GM23338 (cell line): ENCODE data around the gene WEE2. TPM values are rescaled to one million over a fixed set of nuclear protein-coding genes. Genes with fewer than 3 reads are reported as not detected.

Source experiments
- ATAC-seq: fragments of 200-7000 bp; cut with Tn5 transposase; 3 replicates; pipeline ENCODE4 v1.9.1; 2020
- DNase-seq: peaks from one replicate; pipeline ENCODE4 v3.0.0-alpha.2; 2015; ENCODE audit warnings: low spot score
- H2AFZ ChIP-seq: fragments of 200-600 bp; sonication (generic); 2 replicates; pipeline ENCODE4 v1.8.0; 2016; ENCODE audit warnings: antibody characterized with exemption, mild to moderate bottlenecking, moderate library complexity
- H3F3A ChIP-seq: fragments of 200-600 bp; sonication (generic); replicated peaks from 2 replicates; pipeline ENCODE4 v1.8.0; 2017; ENCODE audit warnings: antibody characterized with exemption, mixed run types, low read depth
- H3K27ac ChIP-seq: fragments of 200-600 bp; sonication (generic); 2 replicates; pipeline ENCODE4 v1.6.1; 2016; ENCODE audit warnings: low read depth
- H3K27me3 ChIP-seq: fragments of 200-600 bp; sonication (generic); 2 replicates; pipeline ENCODE4 v1.8.0; 2016; ENCODE audit warnings: mild to moderate bottlenecking, mixed run types, moderate library complexity; ENCODE audit not compliant: insufficient read depth
- H3K36me3 ChIP-seq: fragments of 200-600 bp; sonication (generic); 2 replicates; pipeline ENCODE4 v1.8.0; 2016; ENCODE audit warnings: mild to moderate bottlenecking; ENCODE audit not compliant: insufficient read depth
- H3K4me1 ChIP-seq: fragments of 200-600 bp; sonication (generic); 2 replicates; pipeline ENCODE4 v1.8.0; 2016; ENCODE audit warnings: mild to moderate bottlenecking, moderate library complexity; ENCODE audit not compliant: insufficient read depth
- H3K4me2 ChIP-seq: fragments of 200-600 bp; sonication (generic); 2 replicates; pipeline ENCODE4 v1.7.1; 2017; ENCODE audit warnings: mixed run types
- H3K4me3 ChIP-seq: fragments of 200-600 bp; sonication (generic); 2 replicates; pipeline ENCODE4 v1.6.1; 2016; ENCODE audit warnings: mixed run types
- H3K79me2 ChIP-seq: fragments of 200-600 bp; sonication (generic); replicated peaks from 2 replicates; pipeline ENCODE4 v1.8.0; 2017; ENCODE audit warnings: mild to moderate bottlenecking; ENCODE audit not compliant: insufficient read depth
- H3K9me2 ChIP-seq: fragments of 200-600 bp; sonication (generic); 2 replicates; pipeline ENCODE4 v1.8.0; 2017; ENCODE audit not compliant: insufficient read depth
- H4K20me1 ChIP-seq: fragments of 200-600 bp; sonication (generic); replicated peaks from 2 replicates; pipeline ENCODE4 v1.8.0; 2017; ENCODE audit warnings: mild to moderate bottlenecking; ENCODE audit not compliant: insufficient read depth
- H3K27ac Mint-ChIP-seq: 2 replicates; pipeline ENCODE4 v1.8.0; 2020; ENCODE audit warnings: inconsistent platforms, mild to moderate bottlenecking, moderate library complexity, mixed read lengths
- H3K27me3 Mint-ChIP-seq: 3 replicates; pipeline ENCODE4 v1.8.0; 2022; ENCODE audit warnings: low read depth, mild to moderate bottlenecking, moderate library complexity, mixed read lengths, inconsistent platforms; ENCODE audit not compliant: insufficient read depth, poor library complexity
- H3K36me3 Mint-ChIP-seq: 3 replicates; pipeline ENCODE4 v1.8.0; 2021; ENCODE audit warnings: low read depth, mild to moderate bottlenecking, inconsistent platforms, moderate library complexity, mixed read lengths
- H3K4me1 Mint-ChIP-seq: 3 replicates; pipeline ENCODE4 v1.8.0; 2020; ENCODE audit warnings: mild to moderate bottlenecking, inconsistent platforms, mixed read lengths
- H3K4me3 Mint-ChIP-seq: 3 replicates; pipeline ENCODE4 v1.8.0; 2021; ENCODE audit warnings: moderate library complexity, mild to moderate bottlenecking, inconsistent platforms, mixed read lengths
- H3K9me3 Mint-ChIP-seq: 3 replicates; pipeline ENCODE4 v1.8.0; 2020; ENCODE audit warnings: moderate library complexity, mild to moderate bottlenecking, inconsistent platforms, mixed read lengths
- CTCF ChIP-seq, 2 experiments: fragments of 200-600 bp in 1 of 2; sonication (generic) in 1 of 2; conservative IDR thresholded peaks; 2 replicates each; pipeline versions ENCODE4 v1.5.1 to v1.6.1; 2016 to 2017; ENCODE audit warnings: antibody characterized with exemption in 2 of 2, low read depth in 2 of 2, mild to moderate bottlenecking in 2 of 2, moderate library complexity in 1 of 2
- ETS1 ChIP-seq: IDR thresholded peaks from 2 replicates; pipeline ENCODE4 v1.6.1; 2016; ENCODE audit warnings: antibody characterized with exemption
- ZNF462 ChIP-seq: fragments of 250-450 bp; sonication (Bioruptor Pico); IDR thresholded peaks from 2 replicates; pipeline ENCODE4 v1.5.0; 2020; ENCODE audit warnings: mild to moderate bottlenecking, moderate library complexity
- polyA plus RNA-seq: library from polyadenylated mRNA; unstranded; fragments of >200 nt; fragmentation: Nextera tagmentation; extraction: Ambion mirVana; gene quantifications from 2 replicates; pipeline ENCODE4 v1.2.1, GENCODE V29; 2016
- total RNA-seq: library from RNA; depleted of rRNA; stranded (reverse); fragments of >200 nt; shearing (Covaris generic); gene quantifications from 2 replicates; pipeline ENCODE4 v1.2.3, GENCODE V29; 2014

Gene WEE2
- total and polyA plus RNA-seq, 2 experiments from 2014 or later: not detected

- no peak for TF ChIP-seq ZNF462 (CRISPR knock-in tag)
These were observed 1.6 kb downstream of the WEE2 start (continued) for GRCh38 chr7:141709749-141710148.

GRCh38 chr7:141710301-141710700 lies 2.1 kb downstream of the WEE2 start:
- Histone ChIP-seq H3K4me1 (peaks cover 34% of the 10 kb centered on the region), H2AFZ (no peak overlapping the region), H3K9me2 (no peaks in the 10 kb centered on the region), H3K27ac (no peak overlapping the region), H3F3A (no peaks in the 10 kb centered on the region), H3K4me3 (no peak overlapping the region), H3K36me3 (no peaks in the 10 kb centered on the region), H4K20me1 (no peaks in the 10 kb centered on the region), H3K79me2 (no peaks in the 10 kb centered on the region), H3K27me3 (no peaks in the 10 kb centered on the region), H3K4me2 (no peak overlapping the region)
- Mint-ChIP-seq H3K9me3 (no peaks in the 10 kb centered on the region), H3K4me1 (peaks cover 52% of the 10 kb centered on the region), H3K27me3 (peaks cover 8% of the 10 kb centered on the region), H3K4me3 (no peak overlapping the region), H3K27ac (no peak overlapping the region), H3K36me3 (no peaks in the 10 kb centered on the region)
- TF ChIP-seq ETS1 (no peak), CTCF (conservative IDR thresholded peaks at IDR 0.05; ENCODE audit: low read depth in 2 of 2) (peak; percentile 6 to 22; a peak in 3 of 4 replicates)
- ATAC-seq: no peak
- DNase-seq: no peak
